WI38 (cell line): ENCODE results near the gene TSC22D4.

Experiments
- H3K4me3 ChIP-seq: 2 replicates; pipeline ENCODE4 v1.5.1; 2011; ENCODE audit warnings: low read depth, mild to moderate bottlenecking, control low read depth, low read length
- CTCF ChIP-seq: IDR thresholded peaks from 2 replicates; pipeline ENCODE4 v1.5.1; 2012; ENCODE audit warnings: low read depth, mild to moderate bottlenecking, control low read depth, low read length

The TSC22D4 gene

GRCh38 chr7:100485471-100485876 lies 6.5 kb upstream of the TSC22D4 start:
- no peak for TF ChIP-seq CTCF
- H3K4me3 ChIP-seq, result no peak overlapping the region

GRCh38 chr7:100484673-100485045 lies 5.6 kb upstream of the TSC22D4 start:
- no peak for TF ChIP-seq CTCF
- no peak overlapping the region for H3K4me3 ChIP-seq

GRCh38 chr7:100483722-100484672 lies 5.0 kb upstream of the TSC22D4 start, which contains the start of gene NYAP1:
Gene NYAP1 (plus strand): TSS chr7:100483927. CDS start chr7:100485312, 1,385 bp downstream.
- no peak for TF ChIP-seq CTCF
- H3K4me3 ChIP-seq, result peak within 1 kb of the TSS; percentile 61

- H3K4me3 ChIP-seq, result peak overlapping the region; percentile 61
- peak; percentile 76 for TF ChIP-seq CTCF
Measured at GRCh38 chr7:100483090-100483721, 4.2 kb upstream of the TSC22D4 start.

GRCh38 chr7:100482728-100483089 lies 3.7 kb upstream of the TSC22D4 start:
- TF ChIP-seq CTCF, result no peak
- peak overlapping the region; percentile 61 for H3K4me3 ChIP-seq

- no peak overlapping the region for H3K4me3 ChIP-seq
- TF ChIP-seq CTCF, result no peak
Measured at GRCh38 chr7:100481466-100481865, 2.5 kb upstream of the TSC22D4 start.

- H3K4me3 ChIP-seq, result peak overlapping the region; percentile 94
- TF ChIP-seq CTCF, result no peak
Measured at GRCh38 chr7:100477871-100478267, 1.1 kb downstream of the TSC22D4 start.
